NCI-H146 treated with DMSO at 0.1 percent for 48 hours (cell line): Measurements from ENCODE around the gene NOS1AP.

ENCODE experiments used
- DNase-seq: peaks from one replicate; lab custom pipeline; 2025; ENCODE audit not compliant: unreplicated experiment; lab: John Stamatoyannopoulos, UW

Gene NOS1AP

GRCh38 chr1:162360237-162360873 lies 290.9 kb downstream of the NOS1AP start:
- DNase-seq = no peak

DNA sequence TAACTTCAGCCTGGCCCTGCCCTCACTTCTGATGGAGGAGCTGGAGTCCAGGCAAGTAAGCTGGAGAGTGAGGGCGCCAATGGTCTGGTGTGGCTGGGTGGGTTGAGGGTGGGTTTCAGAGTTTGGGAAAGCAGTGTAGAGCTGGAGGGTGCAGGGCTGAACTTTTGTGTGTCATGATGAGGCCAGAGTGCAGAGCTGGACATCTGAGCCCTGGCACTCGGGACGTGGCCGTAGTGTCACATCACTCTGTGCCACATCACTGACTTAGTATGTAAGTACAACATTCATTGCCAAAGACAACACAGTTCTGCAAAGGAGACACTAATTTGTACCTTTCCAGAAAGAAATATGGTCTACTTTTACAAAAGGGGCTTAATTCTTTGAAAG lies 291.4 kb downstream of the NOS1AP start:
- DNase-seq = no peak

DNA sequence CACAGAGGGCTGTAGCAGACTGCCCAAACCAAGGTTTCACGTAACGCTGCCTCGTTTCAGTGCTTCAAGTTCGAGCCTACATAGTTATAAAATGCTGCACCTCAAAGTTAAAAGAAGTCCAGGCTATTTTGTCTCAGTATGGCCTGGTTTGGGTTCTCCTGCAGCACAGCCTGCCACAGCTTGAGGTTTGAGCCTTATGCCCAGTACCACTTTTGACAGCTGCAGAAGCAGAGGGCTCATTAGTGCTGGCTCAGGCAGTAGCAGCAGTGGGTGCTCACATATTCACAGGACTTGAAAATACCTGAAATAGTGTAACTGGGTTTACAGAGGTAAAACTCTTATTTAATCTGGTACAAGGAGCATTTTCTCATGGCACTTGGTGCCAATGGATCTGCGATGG lies 291.9 kb downstream of the NOS1AP start:
- DNase-seq = no peak

GRCh38 chr1:162363823-162364222 lies 294.3 kb downstream of the NOS1AP start:
- DNase-seq = no peak

DNA sequence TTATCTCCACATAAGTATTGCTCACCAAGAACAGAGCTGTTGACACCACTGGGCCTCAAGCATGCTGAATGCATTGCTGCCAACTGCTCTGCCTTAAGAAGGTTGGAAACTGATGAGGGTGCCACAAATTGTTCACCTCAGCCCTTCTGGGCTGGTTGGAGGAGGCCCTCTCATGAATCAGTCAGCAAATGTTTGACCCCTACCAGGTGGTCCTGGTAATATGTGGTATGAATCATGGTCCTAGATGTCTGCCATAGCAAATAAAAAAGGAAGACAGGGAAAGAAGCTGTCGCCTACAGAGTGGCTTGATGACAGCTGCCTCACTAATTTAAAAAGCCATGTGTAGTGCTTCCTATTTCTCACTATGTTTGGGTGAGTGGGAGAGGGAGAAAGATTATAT lies 295.0 kb downstream of the NOS1AP start:
- no peak for DNase-seq

GRCh38 chr1:162365284-162366020 lies 296.0 kb downstream of the NOS1AP start:
- no peak for DNase-seq

DNA sequence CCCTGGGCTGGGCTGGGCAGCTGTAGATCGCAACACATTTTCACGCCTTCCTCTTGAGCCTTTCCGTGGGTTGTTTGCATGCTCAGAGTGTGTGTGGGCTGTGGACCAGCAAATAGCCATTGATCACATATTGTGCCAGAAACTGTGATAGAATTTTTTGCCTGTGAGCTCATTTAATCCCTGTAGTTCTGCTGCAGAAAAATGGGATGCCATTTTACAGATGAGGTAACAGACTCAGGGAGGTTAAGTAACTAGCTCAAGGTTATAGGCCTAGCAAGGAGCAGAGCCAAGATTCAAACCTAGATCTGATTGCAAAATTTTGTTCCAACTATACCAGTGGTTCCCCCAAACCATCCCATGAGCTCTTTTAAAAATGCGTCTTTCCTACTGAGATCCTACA lies 296.7 kb downstream of the NOS1AP start:
- no peak for DNase-seq

GRCh38 chr1:162366671-162367070 lies 297.2 kb downstream of the NOS1AP start:
- no peak for DNase-seq

- no peak for DNase-seq
These were observed 297.6 kb downstream of the NOS1AP start for GRCh38 chr1:162367073-162367472.

DNA sequence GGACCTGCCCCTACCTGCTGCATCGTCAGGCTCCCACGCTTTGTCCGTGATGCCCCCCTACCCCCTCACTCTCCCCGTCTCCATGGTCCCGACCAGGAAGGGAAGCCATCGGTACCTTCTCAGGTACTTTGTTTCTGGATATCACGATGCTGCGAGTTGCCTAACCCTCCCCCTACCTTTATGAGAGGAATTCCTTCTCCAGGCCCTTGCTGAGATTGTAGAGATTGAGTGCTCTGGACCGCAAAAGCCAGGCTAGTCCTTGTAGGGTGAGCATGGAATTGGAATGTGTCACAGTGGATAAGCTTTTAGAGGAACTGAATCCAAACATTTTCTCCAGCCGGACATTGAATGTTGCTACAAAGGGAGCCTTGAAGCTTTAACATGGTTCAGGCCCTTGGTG lies 298.3 kb downstream of the NOS1AP start:
- no peak for DNase-seq

DNA sequence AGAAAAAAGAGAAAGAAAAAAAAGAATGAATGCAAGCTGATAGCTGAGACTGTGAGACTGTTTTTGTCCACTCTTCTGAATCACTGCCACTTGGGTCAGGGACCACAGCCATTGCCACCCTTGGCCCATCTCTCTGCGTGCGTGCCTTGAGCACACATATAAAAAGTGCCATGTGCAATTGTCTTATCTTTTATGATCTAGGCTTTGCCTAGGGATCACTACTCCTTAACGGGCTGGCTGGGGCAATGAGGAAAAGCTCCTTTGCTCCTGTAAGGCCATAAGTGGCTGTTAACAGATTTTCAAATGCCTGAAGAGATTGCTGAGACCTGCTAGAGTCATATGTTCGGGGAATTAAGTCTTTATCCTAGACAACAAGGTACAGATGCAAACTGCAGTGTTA lies 299.0 kb downstream of the NOS1AP start:
- DNase-seq = no peak

DNA sequence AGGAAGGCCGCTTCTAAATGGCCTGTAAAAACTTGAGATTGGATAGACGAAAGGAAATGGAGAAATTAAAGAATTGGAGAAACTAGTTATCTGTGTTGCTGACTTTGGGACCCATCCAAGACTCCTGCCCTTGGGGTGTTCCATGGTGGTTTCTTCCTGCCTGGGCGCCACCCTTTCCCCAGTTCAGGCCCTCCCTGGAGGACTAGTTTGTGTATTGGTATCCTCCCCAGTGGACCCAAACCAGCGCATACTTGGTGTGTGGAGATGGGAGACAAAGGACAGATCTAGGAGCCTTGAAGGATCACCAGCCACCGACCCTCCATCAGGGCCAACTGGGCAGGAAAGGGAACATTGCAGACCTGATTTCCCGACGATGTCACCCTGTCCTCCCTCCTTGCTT lies 300.1 kb downstream of the NOS1AP start:
- DNase-seq = no peak

- DNase-seq = no peak
These were observed 300.7 kb downstream of the NOS1AP start for GRCh38 chr1:162370161-162370560.

- DNase-seq = no peak
These were observed 301.2 kb downstream of the NOS1AP start for GRCh38 chr1:162370721-162371120.

- no peak for DNase-seq
These were observed 302.1 kb downstream of the NOS1AP start for GRCh38 chr1:162371611-162372010.

GRCh38 chr1:162372159-162373071 lies 302.9 kb downstream of the NOS1AP start:
- DNase-seq = no peak

GRCh38 chr1:162373072-162373427 lies 303.6 kb downstream of the NOS1AP start:
- DNase-seq = no peak

DNA sequence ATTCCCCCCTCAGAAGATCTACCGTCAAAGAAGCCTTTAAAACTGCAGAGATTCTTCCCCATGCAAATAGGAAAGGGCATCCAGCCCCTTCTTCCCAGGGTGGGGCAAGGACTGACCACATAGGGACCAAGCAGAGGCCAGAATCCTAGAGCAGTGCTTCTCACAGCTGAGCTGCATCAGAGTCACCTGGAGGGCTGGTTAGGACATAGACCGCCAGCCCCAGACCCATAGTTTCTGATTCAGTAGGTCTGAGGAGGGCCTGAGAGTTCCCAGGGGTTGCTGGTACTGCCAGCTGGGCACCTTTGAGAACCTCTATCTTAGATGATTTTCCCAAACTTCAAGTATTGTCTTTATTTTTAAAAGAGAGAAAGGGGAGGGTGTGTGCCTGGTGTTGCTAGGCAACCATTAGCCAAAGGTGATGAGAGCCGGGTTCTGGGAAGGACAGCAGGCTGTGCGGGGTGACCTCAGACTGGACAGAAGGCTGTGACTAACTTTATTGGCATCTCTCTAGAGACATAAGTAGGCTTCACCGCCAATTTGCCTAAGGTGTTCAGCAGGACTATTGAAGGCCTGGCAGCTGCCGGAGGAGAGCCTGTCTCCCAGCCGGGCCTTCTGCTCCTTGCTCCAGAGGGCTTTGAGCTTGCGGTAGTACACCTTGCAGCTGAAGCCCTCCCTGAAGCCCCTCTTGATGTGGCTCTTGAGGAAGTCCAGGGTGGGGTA lies 304.2 kb downstream of the NOS1AP start:
- DNase-seq = no peak

- DNase-seq = no peak
These were observed 304.9 kb downstream of the NOS1AP start for GRCh38 chr1:162374406-162374805.

DNA sequence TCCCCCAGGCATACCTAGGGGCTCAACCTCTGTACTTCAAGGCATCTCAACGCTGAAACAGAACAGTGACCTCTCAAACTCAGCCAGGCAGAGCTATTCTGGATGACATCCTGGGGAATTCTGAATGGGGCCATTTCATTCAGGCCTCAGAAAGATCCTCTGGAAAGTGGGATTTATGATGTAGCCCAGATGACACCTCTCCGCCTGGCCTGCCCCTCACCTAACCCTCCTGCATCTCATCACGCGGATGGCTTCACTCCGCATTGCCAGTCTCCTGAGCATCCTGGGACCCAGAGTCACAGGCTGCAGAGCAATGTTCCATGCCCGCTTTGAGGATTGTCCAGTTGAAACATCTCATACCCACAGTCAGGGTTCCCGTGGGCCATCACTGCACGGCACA lies 306.0 kb downstream of the NOS1AP start:
- no peak for DNase-seq

DNA sequence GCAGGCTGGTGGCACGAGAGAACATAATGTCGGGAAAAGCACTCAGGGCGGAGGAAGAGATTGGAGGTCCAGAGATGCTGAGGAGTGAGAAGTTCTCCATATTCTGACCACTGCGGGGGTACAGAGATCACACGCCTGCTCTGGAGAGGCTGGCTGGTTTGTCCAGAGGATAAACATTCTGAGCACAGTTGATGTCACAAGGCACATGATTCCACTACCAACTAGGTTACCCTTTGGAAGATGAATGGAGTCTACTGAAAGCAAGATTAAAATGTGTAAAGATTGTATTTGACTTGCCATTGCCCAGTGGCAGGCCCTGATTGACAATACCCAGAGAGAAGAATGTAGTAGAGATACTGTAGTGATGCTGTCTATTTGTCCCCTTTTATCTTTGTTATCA lies 307.2 kb downstream of the NOS1AP start, which contains the start of gene SPATA46:
Gene SPATA46, minus strand, starts transcription at position 164 of the 400 bp plus-strand sequence. Its CDS starts 64 bp downstream, at position 100.
- no peak for DNase-seq
